Inflammatory macrophage treated with lipopolysaccharide for 1 hour (primary cell): ENCODE measurements around the gene ALG6.
"Not testable (repeated sequence)": the region's sequence is repeated elsewhere in the genome, so short reads cannot be mapped to it uniquely, and the experiment has no call there.

Experiments used
- DNase-seq, 2 donors: peaks; one replicate each; pipeline ENCODE4 v3.0.0-alpha.2; 2020 to 2022

ALG6 gene

GRCh38 chr1:63418101-63418500 lies 50.7 kb downstream of the ALG6 start:
- no peak for DNase-seq

GRCh38 chr1:63420746-63421145 lies 53.3 kb downstream of the ALG6 start:
- not testable (repeated sequence) for DNase-seq

- DNase-seq, result no peak
Measured at GRCh38 chr1:63423649-63424048, 56.2 kb downstream of the ALG6 start.

- peak; percentile 44 to 73 for DNase-seq
Measured at GRCh38 chr1:63428815-63429214, 61.4 kb downstream of the ALG6 start.

GRCh38 chr1:63429281-63429680 lies 61.9 kb downstream of the ALG6 start:
- peak in 1 of 2 donors; percentile 10 for DNase-seq

GRCh38 chr1:63435161-63435560 lies 67.7 kb downstream of the ALG6 start:
- DNase-seq, result peak; percentile 26 to 42

- DNase-seq, result no peak
Measured at GRCh38 chr1:63442141-63442475, 74.7 kb downstream of the ALG6 start.

GRCh38 chr1:63448731-63449246 lies 81.4 kb downstream of the ALG6 start:
- DNase-seq, result no peak

GRCh38 chr1:63450416-63450815 lies 83.0 kb downstream of the ALG6 start:
- no peak for DNase-seq

GRCh38 chr1:63453232-63453631 lies 85.8 kb downstream of the ALG6 start:
- no peak for DNase-seq

GRCh38 chr1:63454269-63454668 lies 86.8 kb downstream of the ALG6 start:
- DNase-seq, result no peak

- no peak for DNase-seq
Measured at GRCh38 chr1:63458750-63459149, 91.3 kb downstream of the ALG6 start.

- no peak for DNase-seq
Measured at GRCh38 chr1:63461661-63462230, 94.3 kb downstream of the ALG6 start.

- peak; percentile 81 to 91 for DNase-seq
Measured at GRCh38 chr1:63463248-63463647, 95.8 kb downstream of the ALG6 start.

GRCh38 chr1:63466181-63466580 lies 98.8 kb downstream of the ALG6 start:
- DNase-seq, result peak; percentile 58 to 61

- DNase-seq, result no peak
Measured at GRCh38 chr1:63466759-63467158, 99.3 kb downstream of the ALG6 start.

- DNase-seq, result not testable (repeated sequence)
Measured at GRCh38 chr1:63468683-63469082, 101.3 kb downstream of the ALG6 start.

GRCh38 chr1:63475761-63476160 lies 108.3 kb downstream of the ALG6 start:
- no peak for DNase-seq

- no peak for DNase-seq
Measured at GRCh38 chr1:63480057-63480456, 112.6 kb downstream of the ALG6 start.

GRCh38 chr1:63486629-63487028 lies 119.2 kb downstream of the ALG6 start:
- no peak for DNase-seq

- DNase-seq, result no peak
Measured at GRCh38 chr1:63487336-63488065, 120.1 kb downstream of the ALG6 start.
